Activated CD8-positive, alpha-beta T cell treated with anti-CD3 and anti-CD28 coated beads, Interleukin-2, amount 10 ng/mL, durations not matched to agents 7 days and 5 days (primary cell): Measurements from ENCODE around the gene WDR76. TPM values are rescaled to one million over a fixed set of nuclear protein-coding genes. Genes with fewer than 3 reads are reported as not detected.

Source experiments
- ATAC-seq: fragments of 150-1000 bp; cut with Tn5 transposase; one replicate; pipeline ENCODE4 v1.10.0; 2021; ENCODE audit warnings: moderate library complexity
- CTCF ChIA-PET: fragments of 350-600 bp; sonication (Branson Sonifier 250); formaldehyde crosslinking; loops from one replicate; lab custom pipeline; 2021; ENCODE audit warnings: antibody characterized with exemption; lab: Charles Lee
- POLR2A ChIA-PET: fragments of 350-600 bp; sonication (Branson Sonifier 250); formaldehyde crosslinking; loops from one replicate; lab custom pipeline; 2021; ENCODE audit warnings: antibody characterized with exemption; lab: Charles Lee
- DNase-seq: peaks from one replicate; pipeline ENCODE4 v3.0.0-alpha.2; 2020
- H3K27ac Mint-ChIP-seq: one replicate; pipeline ENCODE4 v1.8.0; 2021; ENCODE audit warnings: mild to moderate bottlenecking, mixed read lengths
- H3K27me3 Mint-ChIP-seq: one replicate; pipeline ENCODE4 v1.8.0; 2021; ENCODE audit warnings: low read depth, mixed read lengths
- H3K36me3 Mint-ChIP-seq: one replicate; pipeline ENCODE4 v1.8.0; 2021; ENCODE audit warnings: low read depth, mixed read lengths
- H3K4me1 Mint-ChIP-seq: one replicate; pipeline ENCODE4 v1.8.0; 2021; ENCODE audit warnings: low read depth, mixed read lengths
- H3K4me3 Mint-ChIP-seq: one replicate; pipeline ENCODE4 v1.8.0; 2021; ENCODE audit warnings: mild to moderate bottlenecking, mixed read lengths
- H3K9me3 Mint-ChIP-seq: one replicate; pipeline ENCODE4 v1.8.0; 2022; ENCODE audit warnings: mixed read lengths; ENCODE audit not compliant: insufficient read depth
- total RNA-seq, 2 experiments: library from RNA; stranded (reverse); gene quantifications; one replicate each; pipeline ENCODE4 v1.2.3, GENCODE V29; 2021

The WDR76 gene
- total RNA-seq, 2 experiments from 2014 or later = 87.0 to 88.7 TPM

- no peaks in the 10 kb centered on the region for H3K9me3 Mint-ChIP-seq
- ChIA-PET POLR2A (no interaction called here), CTCF (no interaction called here)
- ATAC-seq = no peak
- H3K36me3 Mint-ChIP-seq = peaks cover 64% of the 10 kb centered on the region
- H3K4me1 Mint-ChIP-seq = no peaks in the 10 kb centered on the region
- H3K4me3 Mint-ChIP-seq = no peak overlapping the region
- no peaks in the 10 kb centered on the region for H3K27me3 Mint-ChIP-seq
- DNase-seq = no peak
- H3K27ac Mint-ChIP-seq = no peak overlapping the region
These were observed 52.9 kb downstream of the WDR76 start for GRCh38 chr15:43879386-43880355.

GRCh38 chr15:43880406-43881194 is 53.8 kb downstream of the WDR76 start:
- Mint-ChIP-seq H3K27me3 (no peaks in the 10 kb centered on the region), H3K4me3 (no peak overlapping the region), H3K27ac (no peak overlapping the region), H3K4me1 (no peaks in the 10 kb centered on the region), H3K9me3 (no peaks in the 10 kb centered on the region), H3K36me3 (peaks cover 64% of the 10 kb centered on the region)
- POLR2A ChIA-PET = no interaction called here
- CTCF ChIA-PET = interaction anchor here (3.1 kb wide), 1 partner anchor 185 kb away, joined by 10 read pairs; no protein-coding TSS in a partner anchor
- ATAC-seq (no peak), DNase-seq (no peak)

- Mint-ChIP-seq H3K27me3 (no peaks in the 10 kb centered on the region), H3K27ac (no peak overlapping the region), H3K9me3 (no peaks in the 10 kb centered on the region), H3K4me3 (no peak overlapping the region), H3K4me1 (no peaks in the 10 kb centered on the region), H3K36me3 (peaks cover 58% of the 10 kb centered on the region)
- ChIA-PET CTCF (interaction anchor here (0.6 to 3.1 kb wide), 3 partner anchors 13 to 185 kb away, joined by 3 to 10 read pairs (median 3); no protein-coding TSS in a partner anchor), POLR2A (no interaction called here)
- ATAC-seq (no peak), DNase-seq (no peak)
These were observed 54.4 kb downstream of the WDR76 start for GRCh38 chr15:43881245-43881644.

GRCh38 chr15:43881944-43882343 is 55.1 kb downstream of the WDR76 start:
- ChIA-PET POLR2A (no interaction called here), CTCF (interaction anchor here (0.6 to 3.1 kb wide), 6 partner anchors 8 to 184 kb away, joined by 3 to 10 read pairs (median 3); no protein-coding TSS in a partner anchor)
- DNase-seq (no peak), ATAC-seq (no peak)
- Mint-ChIP-seq H3K27me3 (no peaks in the 10 kb centered on the region), H3K36me3 (peaks cover 55% of the 10 kb centered on the region), H3K27ac (no peak overlapping the region), H3K9me3 (no peaks in the 10 kb centered on the region), H3K4me1 (no peaks in the 10 kb centered on the region), H3K4me3 (no peak overlapping the region)

- Mint-ChIP-seq H3K4me1 (no peaks in the 10 kb centered on the region), H3K9me3 (no peaks in the 10 kb centered on the region), H3K36me3 (peaks cover 45% of the 10 kb centered on the region), H3K4me3 (no peak overlapping the region), H3K27ac (no peak overlapping the region), H3K27me3 (no peaks in the 10 kb centered on the region)
- ChIA-PET POLR2A (no interaction called here), CTCF (interaction anchor here (3.1 kb wide), 1 partner anchor 183 kb away, joined by 10 read pairs; no protein-coding TSS in a partner anchor)
- DNase-seq (no peak), ATAC-seq (no peak)
These were observed 56.8 kb downstream of the WDR76 start for GRCh38 chr15:43883571-43883970.

GRCh38 chr15:43886558-43886957 is 59.8 kb downstream of the WDR76 start:
- Mint-ChIP-seq H3K9me3 (no peaks in the 10 kb centered on the region), H3K27me3 (no peaks in the 10 kb centered on the region), H3K4me3 (no peak overlapping the region), H3K36me3 (peaks cover 31% of the 10 kb centered on the region), H3K27ac (no peak overlapping the region), H3K4me1 (no peaks in the 10 kb centered on the region)
- no peak for ATAC-seq
- ChIA-PET CTCF (interaction anchor here (1.1 kb wide), 1 partner anchor 180 kb away, joined by 3 read pairs; no protein-coding TSS in a partner anchor), POLR2A (no interaction called here)
- no peak for DNase-seq

GRCh38 chr15:43887901-43888300 is 61.1 kb downstream of the WDR76 start:
- CTCF ChIA-PET = interaction anchor here (0.7 kb wide), 1 partner anchor 50 kb away, joined by 3 read pairs; no protein-coding TSS in a partner anchor
- H3K27ac Mint-ChIP-seq = no peak overlapping the region
- DNase-seq = no peak

GRCh38 chr15:43889042-43889441 is 62.2 kb downstream of the WDR76 start:
- ATAC-seq (no peak), DNase-seq (no peak)
- no peaks in the 10 kb centered on the region for H3K9me3 Mint-ChIP-seq
- peaks cover 16% of the 10 kb centered on the region for H3K36me3 Mint-ChIP-seq
- ChIA-PET POLR2A (interaction anchor here (1.1 kb wide), 1 partner anchor 173 kb away, joined by 3 read pairs; no protein-coding TSS in a partner anchor), CTCF (interaction anchor here (0.5 kb wide), 1 partner anchor 119 kb away, joined by 3 read pairs; no protein-coding TSS in a partner anchor)
- no peak overlapping the region for H3K27ac Mint-ChIP-seq
- H3K27me3 Mint-ChIP-seq = no peaks in the 10 kb centered on the region
- H3K4me1 Mint-ChIP-seq = no peaks in the 10 kb centered on the region
- no peak overlapping the region for H3K4me3 Mint-ChIP-seq

More at GRCh38 chr15:43887901-43888300, 61.1 kb downstream of the WDR76 start:
- no peak for ATAC-seq
- Mint-ChIP-seq H3K4me3 (no peak overlapping the region), H3K36me3 (peaks cover 22% of the 10 kb centered on the region), H3K4me1 (no peaks in the 10 kb centered on the region), H3K9me3 (no peaks in the 10 kb centered on the region), H3K27me3 (no peaks in the 10 kb centered on the region)
- POLR2A ChIA-PET = interaction anchor here (1.0 kb wide), 2 partner anchors 28 to 40 kb away, joined by 3 read pairs; no protein-coding TSS in a partner anchor

- no peaks in the 10 kb centered on the region for H3K4me1 Mint-ChIP-seq
- no peak overlapping the region for H3K4me3 Mint-ChIP-seq
- ChIA-PET CTCF (no interaction called here), POLR2A (no interaction called here)
- DNase-seq = no peak
- no peaks in the 10 kb centered on the region for H3K27me3 Mint-ChIP-seq
- H3K27ac Mint-ChIP-seq = peak overlapping the region; percentile 27
- H3K9me3 Mint-ChIP-seq = no peaks in the 10 kb centered on the region
- peaks cover 5% of the 10 kb centered on the region for H3K36me3 Mint-ChIP-seq
- no peak for ATAC-seq
These were observed 67.2 kb downstream of the WDR76 start for GRCh38 chr15:43893956-43894355.

GRCh38 chr15:43895586-43895985 is 68.8 kb downstream of the WDR76 start:
- ChIA-PET POLR2A (no interaction called here), CTCF (interaction anchor here (1.2 kb wide), 1 partner anchor 8 kb away, joined by 4 read pairs; no protein-coding TSS in a partner anchor)
- Mint-ChIP-seq H3K4me1 (no peaks in the 10 kb centered on the region), H3K36me3 (peaks cover 5% of the 10 kb centered on the region), H3K4me3 (no peak overlapping the region), H3K27ac (no peak overlapping the region), H3K27me3 (no peaks in the 10 kb centered on the region), H3K9me3 (no peaks in the 10 kb centered on the region)
- ATAC-seq (no peak), DNase-seq (no peak)

GRCh38 chr15:43896543-43896942 is 69.7 kb downstream of the WDR76 start:
- Mint-ChIP-seq H3K4me3 (no peak overlapping the region), H3K9me3 (no peaks in the 10 kb centered on the region), H3K4me1 (no peaks in the 10 kb centered on the region), H3K27me3 (no peaks in the 10 kb centered on the region), H3K36me3 (peaks cover 2% of the 10 kb centered on the region), H3K27ac (no peak overlapping the region)
- CTCF ChIA-PET = no interaction called here
- DNase-seq (no peak), ATAC-seq (no peak)
- POLR2A ChIA-PET = no interaction called here
